ENCODE data around the gene NUDT6.
"Not testable (repeated sequence)": the region's sequence is repeated elsewhere in the genome, so short reads cannot be mapped to it uniquely, and the experiment has no call there.

The NUDT6 gene

GRCh38 chr4:122875949-122876348 lies 46.4 kb downstream of the NUDT6 start:
- peaks cover 3% of the 10 kb centered on the region for H3K36me3 ChIP-seq
- no peak for DNase-seq
- H3K27me3 ChIP-seq (ENCODE audit: insufficient read depth, low read depth, severe bottlenecking), result no peaks in the 10 kb centered on the region
- peaks cover 7% of the 10 kb centered on the region for H3K9me3 ChIP-seq (ENCODE audit: severe bottlenecking)
- TF ChIP-seq, protein P1, sequence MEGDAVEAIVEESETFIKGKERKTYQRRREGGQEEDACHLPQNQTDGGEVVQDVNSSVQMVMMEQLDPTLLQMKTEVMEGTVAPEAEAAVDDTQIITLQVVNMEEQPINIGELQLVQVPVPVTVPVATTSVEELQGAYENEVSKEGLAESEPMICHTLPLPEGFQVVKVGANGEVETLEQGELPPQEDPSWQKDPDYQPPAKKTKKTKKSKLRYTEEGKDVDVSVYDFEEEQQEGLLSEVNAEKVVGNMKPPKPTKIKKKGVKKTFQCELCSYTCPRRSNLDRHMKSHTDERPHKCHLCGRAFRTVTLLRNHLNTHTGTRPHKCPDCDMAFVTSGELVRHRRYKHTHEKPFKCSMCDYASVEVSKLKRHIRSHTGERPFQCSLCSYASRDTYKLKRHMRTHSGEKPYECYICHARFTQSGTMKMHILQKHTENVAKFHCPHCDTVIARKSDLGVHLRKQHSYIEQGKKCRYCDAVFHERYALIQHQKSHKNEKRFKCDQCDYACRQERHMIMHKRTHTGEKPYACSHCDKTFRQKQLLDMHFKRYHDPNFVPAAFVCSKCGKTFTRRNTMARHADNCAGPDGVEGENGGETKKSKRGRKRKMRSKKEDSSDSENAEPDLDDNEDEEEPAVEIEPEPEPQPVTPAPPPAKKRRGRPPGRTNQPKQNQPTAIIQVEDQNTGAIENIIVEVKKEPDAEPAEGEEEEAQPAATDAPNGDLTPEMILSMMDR (IDR thresholded peaks at IDR 0.05; ENCODE audit: low read depth, low read length), result no peak
- H3K27ac ChIP-seq, result no peak overlapping the region
- H3K4me3 ChIP-seq (ENCODE audit: low read depth, low read length), result no peak overlapping the region

DNA sequence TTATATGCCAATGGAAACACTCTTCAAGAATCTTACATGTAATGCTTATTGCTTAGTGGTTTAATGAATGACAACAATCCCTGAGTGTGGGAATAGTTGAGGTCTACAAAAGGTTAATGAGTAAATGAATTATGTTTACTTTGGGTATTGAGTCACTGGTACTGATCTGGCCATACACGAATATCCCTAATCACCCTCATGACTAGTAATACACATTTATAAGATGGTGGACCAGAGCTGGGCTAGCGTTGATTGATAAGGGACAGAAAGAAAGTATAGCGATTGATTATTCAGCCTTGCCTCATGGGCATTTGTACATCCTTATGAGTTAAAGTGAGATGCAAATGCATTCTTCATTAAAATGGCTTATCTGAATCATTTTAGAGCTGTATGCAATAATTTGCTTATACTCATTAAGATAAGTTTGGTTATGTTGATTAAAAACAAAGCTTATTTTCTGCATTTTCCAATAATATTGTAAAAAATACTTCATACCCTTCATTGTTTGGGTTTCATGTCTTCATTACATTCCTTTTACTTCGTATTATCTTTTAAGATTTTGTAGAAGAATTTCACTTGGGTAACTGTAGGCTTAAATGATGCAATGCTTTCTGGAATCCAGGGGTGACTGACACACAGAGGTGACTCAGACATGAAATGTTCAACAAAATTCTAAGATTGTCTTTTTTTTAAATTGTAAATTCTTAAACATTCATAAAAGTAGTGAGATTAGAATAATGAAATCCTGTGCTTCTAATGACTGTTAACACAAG lies 48.4 kb downstream of the NUDT6 start:
- H3K4me3 ChIP-seq (ENCODE audit: low read depth, low read length), result no peak overlapping the region
- TF ChIP-seq, protein P1 (IDR thresholded peaks at IDR 0.05; ENCODE audit: low read depth, low read length), result no peak
- DNase-seq, result no peak
- no peaks in the 10 kb centered on the region for H3K9me3 ChIP-seq (ENCODE audit: severe bottlenecking)
- H3K27ac ChIP-seq, result no peak overlapping the region
- H3K27me3 ChIP-seq (ENCODE audit: insufficient read depth, low read depth, severe bottlenecking), result no peaks in the 10 kb centered on the region
- no peaks in the 10 kb centered on the region for H3K36me3 ChIP-seq

DNA sequence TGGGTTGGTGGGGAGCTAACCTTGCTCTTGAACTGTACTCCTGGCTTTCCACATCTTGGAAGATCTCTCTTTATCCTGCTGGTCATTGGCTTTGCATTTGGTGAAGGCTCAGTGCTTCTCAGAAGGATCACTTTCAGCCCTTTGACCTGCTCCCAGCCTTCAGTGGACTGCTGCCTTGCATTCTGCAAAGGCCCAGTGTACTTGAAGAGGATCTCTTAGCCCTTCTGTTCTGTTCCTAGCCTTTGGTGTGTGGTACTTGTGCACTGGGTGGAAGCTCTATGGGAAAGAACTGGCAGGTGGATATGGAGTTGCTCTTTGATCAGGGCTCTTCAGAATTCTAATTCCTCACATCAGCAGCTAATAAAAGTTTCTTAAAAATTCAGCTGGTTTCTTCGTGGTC lies 49.3 kb downstream of the NUDT6 start:
- H3K36me3 ChIP-seq, result no peaks in the 10 kb centered on the region
- TF ChIP-seq, protein P1 (IDR thresholded peaks at IDR 0.05; ENCODE audit: low read depth, low read length), result no peak
- no peak for DNase-seq
- H3K27me3 ChIP-seq (ENCODE audit: insufficient read depth, low read depth, severe bottlenecking), result no peaks in the 10 kb centered on the region
- no peak overlapping the region for H3K27ac ChIP-seq
- no peak overlapping the region for H3K4me3 ChIP-seq (ENCODE audit: low read depth, low read length)
- H3K9me3 ChIP-seq (ENCODE audit: severe bottlenecking), result no peaks in the 10 kb centered on the region

DNA sequence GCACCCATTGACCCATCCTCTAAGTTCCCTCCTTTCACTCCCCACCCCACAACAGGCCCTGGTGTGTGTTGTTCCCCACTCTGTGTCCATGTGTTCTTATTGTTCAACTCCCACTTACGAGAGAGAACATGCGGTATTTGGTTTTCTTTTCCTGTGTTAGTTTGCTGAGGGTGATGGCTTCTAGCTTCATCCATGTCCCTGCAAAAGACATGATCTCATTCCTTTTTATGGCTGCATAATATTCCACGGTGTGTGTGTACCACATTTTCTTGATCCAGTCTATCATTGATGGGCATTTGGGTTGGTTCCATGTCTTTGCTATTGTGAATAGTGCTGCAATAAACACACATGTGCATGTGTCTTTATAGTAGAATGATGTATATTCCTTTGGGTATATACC lies 54.2 kb downstream of the NUDT6 start:
- H3K36me3 ChIP-seq; H3K9me3 ChIP-seq (ENCODE audit: severe bottlenecking); H3K4me3 ChIP-seq (ENCODE audit: low read depth, low read length); H3K27me3 ChIP-seq (ENCODE audit: insufficient read depth, low read depth, severe bottlenecking); H3K27ac ChIP-seq; DNase-seq: not testable (repeated sequence)

- Histone ChIP-seq H3K4me3 (ENCODE audit: low read depth, low read length) (no peak overlapping the region), H3K27ac (no peak overlapping the region), H3K9me3 (ENCODE audit: severe bottlenecking) (no peaks in the 10 kb centered on the region), H3K36me3 (no peaks in the 10 kb centered on the region), H3K27me3 (ENCODE audit: insufficient read depth, low read depth, severe bottlenecking) (no peaks in the 10 kb centered on the region)
- TF ChIP-seq, protein P1 (IDR thresholded peaks at IDR 0.05; ENCODE audit: low read depth, low read length), result no peak
- no peak for DNase-seq
These were observed 57.0 kb downstream of the NUDT6 start for GRCh38 chr4:122865425-122865824.

DNA sequence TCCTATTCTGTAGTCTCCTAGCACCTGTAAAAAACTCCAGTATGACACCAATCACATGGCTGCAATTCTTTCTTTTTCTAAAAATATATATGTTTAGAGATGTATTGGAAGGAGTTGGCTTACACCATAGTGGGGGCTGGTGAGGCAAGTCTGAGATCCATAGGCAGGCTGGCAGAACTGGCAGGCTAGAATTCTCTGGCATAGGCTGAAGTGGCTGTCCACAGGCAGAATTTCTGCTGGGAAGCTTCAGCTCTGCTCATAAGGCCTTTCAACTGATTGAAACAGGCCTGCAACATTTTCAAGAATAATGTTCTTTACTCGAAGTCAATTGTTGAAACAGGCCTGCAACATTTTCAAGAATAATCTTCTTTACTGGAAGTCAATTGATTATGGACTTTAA lies 58.8 kb downstream of the NUDT6 start:
- Histone ChIP-seq H3K27me3 (ENCODE audit: insufficient read depth, low read depth, severe bottlenecking) (no peaks in the 10 kb centered on the region), H3K9me3 (ENCODE audit: severe bottlenecking) (no peaks in the 10 kb centered on the region), H3K27ac (no peak overlapping the region), H3K4me3 (ENCODE audit: low read depth, low read length) (no peak overlapping the region), H3K36me3 (no peaks in the 10 kb centered on the region)
- TF ChIP-seq, protein P1 (IDR thresholded peaks at IDR 0.05; ENCODE audit: low read depth, low read length), result no peak
- no peak for DNase-seq
